GM21529 (cell line): Measurements from ENCODE around the gene CUX1.
"Not testable (repeated sequence)": the region's sequence is repeated elsewhere in the genome, so short reads cannot be mapped to it uniquely, and the experiment has no call there.

Source experiments
- ATAC-seq: cut with Tn5 transposase; IDR thresholded peaks from one replicate; pipeline ENCODE4 v1.9.1; 2021; ENCODE audit not compliant: unreplicated experiment

Gene CUX1

GRCh38 chr7:101798173-101798572 lies 19.3 kb upstream of the CUX1 start:
- ATAC-seq = not testable (repeated sequence)

GRCh38 chr7:101803203-101804087 lies 14.0 kb upstream of the CUX1 start:
- ATAC-seq = no peak

GRCh38 chr7:101804088-101804963 lies 13.1 kb upstream of the CUX1 start:
- ATAC-seq = no peak

- no peak for ATAC-seq
These were observed 12.5 kb upstream of the CUX1 start for GRCh38 chr7:101804967-101805366.

GRCh38 chr7:101812595-101812994 lies 4.8 kb upstream of the CUX1 start:
- no peak for ATAC-seq

GRCh38 chr7:101813402-101814019 lies 3.9 kb upstream of the CUX1 start:
- no peak for ATAC-seq

GRCh38 chr7:101814081-101814990 lies 3.1 kb upstream of the CUX1 start:
- ATAC-seq = no peak

- ATAC-seq = peak; percentile 42
These were observed 2.2 kb upstream of the CUX1 start for GRCh38 chr7:101814991-101815825.

- ATAC-seq = peak; percentile 58
These were observed 1.4 kb upstream of the CUX1 start for GRCh38 chr7:101815826-101816594.

GRCh38 chr7:101816595-101817470 lies 593 bp upstream of the CUX1 start:
- ATAC-seq = no peak

GRCh38 chr7:101818287-101819071 lies 1.1 kb downstream of the CUX1 start:
- ATAC-seq = no peak

- no peak for ATAC-seq
These were observed 1.8 kb downstream of the CUX1 start for GRCh38 chr7:101819183-101819582.

- ATAC-seq = no peak
These were observed 2.6 kb downstream of the CUX1 start for GRCh38 chr7:101819913-101820522.

GRCh38 chr7:101820703-101821102 lies 3.3 kb downstream of the CUX1 start:
- no peak for ATAC-seq

- ATAC-seq = not testable (repeated sequence)
These were observed 5.2 kb downstream of the CUX1 start for GRCh38 chr7:101822632-101823031.

- no peak for ATAC-seq
These were observed 5.7 kb downstream of the CUX1 start for GRCh38 chr7:101823096-101823495.

- no peak for ATAC-seq
These were observed 6.2 kb downstream of the CUX1 start for GRCh38 chr7:101823596-101823995.
